GM18907 (cell line): ENCODE data around the gene DAAM1.

Experiments used
- ATAC-seq: cut with Tn5 transposase; IDR thresholded peaks from one replicate; pipeline ENCODE4 v1.9.1; 2021; ENCODE audit warnings: mild to moderate bottlenecking, moderate library complexity; ENCODE audit not compliant: unreplicated experiment

The DAAM1 gene

DNA sequence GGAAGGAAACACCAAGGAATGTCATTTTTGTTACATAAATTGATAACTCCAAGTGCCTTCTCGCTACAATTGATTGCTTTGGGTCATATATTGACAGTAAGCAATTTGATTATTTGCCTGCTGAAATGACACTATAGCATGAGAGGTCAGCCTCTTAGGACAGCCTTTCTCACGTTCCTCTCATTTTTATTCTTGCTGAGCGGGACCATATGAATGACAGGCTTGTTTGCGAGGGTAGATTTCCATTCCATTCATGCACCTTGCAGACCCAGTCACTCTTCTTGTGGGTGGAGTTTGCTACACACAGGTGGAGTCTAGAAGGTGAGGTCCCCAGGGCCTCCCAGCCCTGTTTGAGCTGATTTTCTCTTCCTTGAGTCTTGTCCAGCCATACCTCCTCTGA is 27.3 kb downstream of the DAAM1 start:
- ATAC-seq: no peak

DNA sequence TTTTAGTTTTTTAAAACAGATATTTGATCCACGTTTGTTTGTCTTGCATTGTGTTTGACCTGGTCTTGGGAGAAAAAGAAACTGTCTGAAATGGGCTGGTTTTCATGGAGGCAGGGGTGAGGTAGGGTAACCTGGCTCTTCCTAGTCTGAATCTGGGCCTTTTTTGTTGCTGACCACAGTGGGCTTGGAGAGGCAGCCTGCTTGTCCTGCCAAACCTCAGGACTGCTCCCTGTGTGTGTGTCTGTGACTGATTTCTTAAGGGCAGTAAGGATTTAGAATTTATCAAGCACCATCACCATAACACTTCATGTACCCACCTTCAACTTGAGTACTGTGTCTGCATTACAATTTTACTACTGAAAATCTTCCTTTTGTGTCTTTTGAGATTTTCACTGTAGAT is 28.5 kb downstream of the DAAM1 start:
- no peak for ATAC-seq

DNA sequence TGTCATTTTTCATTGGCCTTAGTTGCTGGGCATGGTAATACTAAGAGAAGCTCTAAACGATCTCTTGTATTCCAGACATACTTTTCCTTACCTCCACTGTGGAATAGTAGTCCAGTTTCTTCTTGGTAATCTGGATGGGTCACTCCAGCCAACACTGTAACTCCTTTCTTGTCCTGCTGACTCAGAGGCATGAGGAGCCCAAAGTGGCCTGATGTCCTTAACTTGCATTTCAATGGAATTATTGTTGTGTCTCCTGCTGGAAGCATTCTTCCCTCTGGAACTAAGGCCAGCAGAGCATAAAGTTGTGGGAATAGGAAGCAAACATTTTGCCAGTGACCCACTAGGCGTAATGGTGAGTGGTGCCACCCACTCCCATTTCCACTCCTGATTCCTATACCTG is 33.1 kb downstream of the DAAM1 start:
- ATAC-seq: no peak

DNA sequence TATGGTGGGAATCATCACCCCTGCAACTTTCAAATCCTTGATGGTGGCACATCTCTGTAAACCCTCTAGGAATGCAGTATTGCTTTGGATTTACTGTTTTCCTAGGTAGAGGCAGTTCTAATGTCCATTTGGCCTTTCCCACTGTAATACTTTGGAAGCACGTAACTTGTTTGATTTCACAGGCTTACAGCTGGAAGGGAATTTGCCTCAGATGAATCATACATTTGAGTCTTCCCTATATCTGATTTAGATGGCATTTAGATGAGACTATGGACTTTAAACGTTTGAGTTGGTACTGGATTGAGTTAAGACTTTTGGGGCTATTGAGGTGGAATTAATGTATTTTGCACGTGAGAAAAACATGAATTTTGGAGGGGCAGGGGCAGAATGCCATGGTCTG is 35.9 kb downstream of the DAAM1 start:
- no peak for ATAC-seq

DNA sequence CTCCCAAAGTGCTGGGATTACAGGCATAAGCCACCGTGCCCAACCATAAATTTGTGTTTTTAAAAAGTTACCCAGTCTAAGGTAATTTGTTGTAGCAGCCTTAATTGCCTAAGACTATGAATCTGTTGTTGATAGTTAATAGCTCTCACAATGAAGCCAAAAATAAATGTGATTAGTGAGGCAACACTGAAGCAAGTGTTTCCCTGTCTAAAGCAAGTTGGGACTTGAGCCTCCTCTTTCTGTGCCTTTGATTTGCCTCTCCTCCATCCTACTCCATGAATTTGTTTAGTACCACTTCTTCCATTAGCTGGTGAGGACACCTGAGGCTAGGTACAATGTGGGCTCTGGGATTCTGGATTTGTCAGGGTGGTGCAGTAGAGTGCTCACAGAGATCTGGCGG is 36.8 kb downstream of the DAAM1 start:
- ATAC-seq: no peak

DNA sequence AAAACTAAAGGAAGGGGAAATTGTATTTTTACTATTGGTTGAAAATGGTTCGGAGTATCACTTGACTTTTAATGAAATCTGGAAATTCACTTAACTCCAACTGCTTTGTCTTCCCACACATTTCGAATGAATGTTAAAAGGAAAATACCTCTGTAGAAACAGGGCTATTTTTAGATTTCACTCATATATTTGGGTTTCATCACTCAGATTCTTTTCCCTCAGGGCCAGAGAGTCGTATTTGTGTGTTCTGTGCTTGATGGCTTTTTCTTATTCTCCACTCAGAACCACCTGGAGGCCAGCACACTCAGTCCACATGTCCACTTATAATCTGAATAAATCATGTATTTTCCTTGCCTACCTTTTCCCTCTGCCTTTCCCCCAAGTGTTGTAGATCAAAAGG is 40.0 kb downstream of the DAAM1 start:
- ATAC-seq: no peak

DNA sequence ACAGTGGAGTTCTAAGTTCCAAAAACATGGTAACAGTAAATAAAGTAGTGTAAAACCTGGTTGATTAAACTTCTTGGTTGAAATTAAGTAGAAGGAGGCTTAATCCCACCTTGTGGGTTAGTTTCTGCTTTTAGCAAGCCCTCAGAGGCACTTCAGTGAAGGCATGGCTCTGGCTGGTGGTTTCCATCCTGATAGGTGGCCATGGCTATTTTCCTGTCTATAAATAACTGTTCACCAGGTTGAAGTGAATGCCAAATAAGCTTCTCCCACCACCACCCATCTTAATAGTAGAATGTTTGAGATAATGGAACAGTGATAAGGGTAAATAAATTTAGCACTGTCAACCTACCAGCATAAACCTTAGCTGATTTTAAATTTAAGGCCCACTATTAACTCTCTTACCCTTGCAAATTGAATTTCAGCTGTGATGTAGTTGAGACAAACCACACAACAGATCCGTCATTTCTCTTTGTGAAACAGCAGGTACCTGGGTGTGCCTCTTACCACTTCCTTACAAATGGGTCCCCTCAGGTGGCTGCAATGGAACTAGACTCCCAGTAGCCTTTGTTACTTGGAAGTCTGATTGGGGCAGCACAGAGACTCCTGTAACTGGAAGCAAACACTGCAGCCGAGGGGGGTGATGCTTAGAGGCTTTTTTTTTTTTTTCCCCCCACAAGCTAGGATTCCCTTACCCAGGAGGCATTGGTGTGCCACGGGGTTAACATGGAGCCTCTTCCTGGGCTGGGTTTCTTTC is 41.4 kb downstream of the DAAM1 start:
- ATAC-seq: no peak

DNA sequence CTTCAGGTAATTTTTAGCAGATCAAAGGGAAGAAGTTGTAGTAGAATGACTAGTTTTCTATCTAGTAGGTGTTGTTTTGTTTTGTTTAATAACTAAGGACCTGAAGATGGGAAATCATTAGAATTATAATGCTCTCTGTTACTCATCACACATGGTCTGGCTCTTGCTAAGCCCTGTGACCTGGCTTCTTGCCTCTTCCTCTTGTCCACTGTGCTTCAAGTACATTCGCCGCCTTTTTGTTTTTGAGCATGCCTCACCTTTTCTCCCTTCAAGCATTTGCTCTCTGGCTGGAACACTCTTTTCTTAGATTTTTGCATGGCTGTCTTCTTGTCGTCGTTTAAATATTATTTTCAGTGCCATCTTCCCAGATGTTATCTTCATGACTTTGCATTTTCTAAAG is 47.7 kb downstream of the DAAM1 start:
- ATAC-seq: no peak

DNA sequence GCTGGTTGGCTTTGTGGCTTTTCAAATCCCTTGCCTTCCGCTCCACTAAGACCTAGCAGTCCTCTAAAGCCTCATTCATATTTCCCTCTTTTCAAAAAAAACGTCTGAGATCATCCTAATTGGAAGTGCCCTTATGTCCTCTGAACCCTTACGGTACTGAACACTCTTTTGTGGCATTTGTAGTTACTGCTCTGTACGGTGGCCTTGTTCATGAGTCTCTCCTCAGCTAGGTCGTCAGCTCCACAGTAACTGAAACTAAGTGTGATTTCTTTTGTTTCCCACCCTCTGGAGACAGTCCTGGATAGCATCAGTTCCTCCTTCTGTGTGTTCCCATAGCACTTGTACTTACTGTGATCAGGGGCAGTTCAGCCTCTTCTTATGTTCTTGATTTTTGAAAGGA is 49.7 kb downstream of the DAAM1 start:
- no peak for ATAC-seq

DNA sequence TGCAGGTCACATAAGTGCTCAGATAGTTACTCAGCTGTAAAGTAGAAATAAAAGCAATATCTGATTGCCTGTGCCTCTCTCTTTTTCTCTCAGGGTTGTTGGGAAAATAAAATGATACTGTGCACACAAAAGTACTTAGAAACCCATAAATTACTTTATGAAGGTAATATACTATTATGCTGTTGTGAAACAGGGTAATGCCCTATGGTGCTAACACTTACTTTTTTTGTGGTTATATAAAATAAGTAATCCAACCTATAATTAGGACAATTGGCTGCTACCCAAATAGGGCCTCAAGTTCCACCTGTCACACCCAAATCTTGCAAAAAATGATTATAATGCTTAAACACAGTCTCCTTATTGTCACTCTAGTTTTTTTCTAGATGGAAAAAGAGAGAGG is 50.6 kb downstream of the DAAM1 start:
- no peak for ATAC-seq

DNA sequence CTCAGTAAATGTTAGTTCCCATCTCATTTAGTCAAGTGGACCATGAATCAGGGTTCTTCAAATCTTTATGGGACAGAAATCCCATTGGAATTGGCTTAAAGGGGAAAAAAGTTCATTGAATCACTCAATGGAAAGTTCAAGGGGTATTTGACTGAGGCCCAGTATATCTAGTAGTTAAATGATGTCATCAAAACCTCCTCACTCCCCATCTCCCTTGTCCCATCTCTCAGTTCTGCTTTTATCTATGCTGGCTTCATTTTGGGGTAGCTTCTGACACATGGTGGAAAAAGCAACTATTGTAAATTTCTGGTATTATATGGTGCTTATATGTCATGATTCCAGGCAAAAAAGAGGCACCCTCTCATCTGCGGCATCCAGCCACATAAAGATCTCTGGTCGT is 51.9 kb downstream of the DAAM1 start:
- peak; percentile 91 for ATAC-seq

DNA sequence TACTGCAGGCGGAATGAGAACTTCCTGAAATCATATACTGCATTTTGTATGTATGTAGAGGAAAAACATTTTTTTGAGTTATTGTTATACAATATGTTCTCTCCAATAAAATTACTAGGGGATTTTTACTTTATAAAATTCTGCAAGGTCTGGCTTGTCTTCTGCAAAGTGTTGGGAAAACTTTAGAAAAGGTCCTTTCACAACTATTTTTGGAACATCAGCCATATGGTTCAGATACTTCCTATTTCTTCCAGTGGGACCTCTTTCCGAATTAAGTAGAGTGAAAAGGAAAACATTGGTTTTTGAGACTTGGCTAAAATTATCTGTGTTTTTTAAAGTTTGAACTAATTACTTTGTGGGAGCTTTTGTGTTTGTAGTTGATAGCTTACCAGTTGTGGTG is 52.7 kb downstream of the DAAM1 start:
- no peak for ATAC-seq

DNA sequence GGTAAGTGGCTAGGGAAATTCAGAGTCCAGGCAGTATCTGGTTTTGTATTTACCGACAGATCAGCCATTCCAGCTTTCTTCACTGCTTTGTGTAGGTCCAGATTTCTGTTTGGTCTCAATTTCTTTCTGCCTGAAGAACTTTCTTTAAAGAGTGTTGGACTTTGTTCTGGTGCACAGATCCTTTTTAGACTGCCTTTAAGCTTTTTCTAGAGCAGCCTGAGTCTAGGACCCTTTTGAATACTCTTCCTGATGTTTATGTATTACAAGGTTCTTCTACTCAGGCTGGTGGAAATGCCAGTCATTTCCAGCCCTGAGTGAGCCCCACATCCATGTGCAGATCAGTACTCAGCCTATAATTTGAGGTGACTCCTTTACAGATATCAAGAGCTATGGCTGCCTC is 54.7 kb downstream of the DAAM1 start:
- ATAC-seq: no peak

DNA sequence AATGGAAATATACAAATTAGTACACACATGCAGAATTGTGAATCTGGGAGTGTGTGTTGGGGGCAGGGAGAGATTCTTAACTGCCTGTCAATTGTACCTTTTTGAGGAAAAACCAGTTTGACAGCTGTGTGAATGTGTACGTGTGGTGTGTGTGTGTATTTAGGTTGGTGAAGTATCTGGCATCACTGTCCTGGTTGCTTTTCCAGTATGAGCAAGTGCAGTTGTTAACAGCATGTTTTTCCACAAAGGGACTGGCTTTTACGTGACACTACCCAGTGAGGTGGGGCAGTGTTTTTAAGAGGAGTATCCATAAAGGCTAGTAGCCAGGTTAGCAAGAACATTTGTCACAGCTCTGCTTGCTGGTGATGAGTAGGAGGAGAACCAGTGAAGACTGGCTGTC is 56.1 kb downstream of the DAAM1 start:
- ATAC-seq: no peak

DNA sequence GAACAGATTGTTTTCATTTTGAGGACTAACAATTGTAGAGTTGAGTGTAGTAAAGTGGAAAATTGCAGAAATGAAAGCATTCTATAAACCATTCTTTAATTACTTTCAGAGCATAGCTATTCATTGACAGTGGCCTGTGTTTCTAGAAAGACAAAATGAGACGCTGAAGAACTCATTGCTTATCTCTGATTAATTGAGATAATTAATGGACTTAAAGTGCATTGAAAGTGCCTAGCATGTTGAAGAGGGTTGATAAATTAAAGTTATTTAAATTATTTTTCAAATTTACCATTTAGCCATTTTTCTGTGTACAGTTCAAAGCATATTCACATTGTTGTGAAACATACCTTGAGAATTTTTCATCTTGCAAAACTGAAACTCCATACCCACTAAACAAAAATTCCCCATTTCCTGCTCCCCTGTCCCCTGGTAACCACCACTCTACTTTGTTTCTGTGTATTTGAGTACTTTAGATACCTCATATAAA is 57.4 kb downstream of the DAAM1 start:
- peak; percentile 88 for ATAC-seq

DNA sequence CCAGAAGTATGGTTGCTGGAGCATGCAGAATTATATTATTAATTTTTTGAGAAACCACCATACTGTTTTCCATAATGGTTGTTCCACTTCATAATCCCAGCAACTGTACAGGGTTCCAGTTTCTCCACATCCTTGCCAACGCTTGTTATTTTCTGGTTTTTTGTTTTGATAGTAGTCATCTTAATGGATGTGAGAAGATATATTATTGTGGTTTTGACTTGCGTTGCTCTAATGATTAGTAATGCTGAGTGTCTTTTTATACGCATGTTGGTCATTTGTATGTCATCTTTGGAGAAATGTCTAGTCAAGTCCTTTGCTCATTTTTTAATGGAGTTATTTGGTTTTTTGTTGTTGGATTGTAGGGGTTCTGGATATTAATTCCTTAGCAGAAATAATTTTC is 58.1 kb downstream of the DAAM1 start:
- no peak for ATAC-seq

DNA sequence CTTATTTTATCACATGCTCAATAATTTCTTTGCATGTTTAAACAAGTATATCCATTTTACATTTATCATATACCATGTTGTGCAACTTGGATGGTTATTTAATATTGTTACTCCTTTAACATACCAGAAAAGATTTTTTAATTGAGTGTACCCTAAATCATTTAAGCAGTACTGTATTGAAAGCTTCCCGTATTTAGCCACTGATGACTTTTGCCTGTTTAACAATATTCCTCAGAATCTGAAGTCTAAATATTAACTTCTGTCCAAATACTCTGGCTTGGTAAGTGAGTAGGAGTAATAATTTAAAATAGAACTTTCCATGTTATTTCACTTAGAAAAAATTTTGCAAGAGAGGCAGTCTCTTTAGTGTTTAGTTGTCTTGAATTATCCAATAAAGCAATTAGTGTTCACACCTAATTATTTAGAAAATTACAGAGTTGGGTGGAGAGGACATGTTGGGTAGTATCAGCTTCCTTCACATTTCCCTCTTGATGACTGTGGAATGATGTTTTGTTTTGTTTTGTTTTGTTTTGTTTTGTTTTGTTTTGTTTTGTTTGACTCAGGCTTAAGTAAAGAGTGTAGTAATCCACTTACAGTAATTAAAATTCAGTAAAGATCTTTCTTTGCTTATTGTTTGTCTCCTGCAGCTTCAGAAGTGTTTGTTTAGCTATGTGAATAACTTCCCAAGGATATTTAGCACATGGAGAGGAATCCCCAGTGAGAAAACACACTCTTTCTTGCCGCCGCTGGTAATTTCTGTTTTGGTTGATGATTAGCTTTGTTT is 59.5 kb downstream of the DAAM1 start:
- no peak for ATAC-seq

DNA sequence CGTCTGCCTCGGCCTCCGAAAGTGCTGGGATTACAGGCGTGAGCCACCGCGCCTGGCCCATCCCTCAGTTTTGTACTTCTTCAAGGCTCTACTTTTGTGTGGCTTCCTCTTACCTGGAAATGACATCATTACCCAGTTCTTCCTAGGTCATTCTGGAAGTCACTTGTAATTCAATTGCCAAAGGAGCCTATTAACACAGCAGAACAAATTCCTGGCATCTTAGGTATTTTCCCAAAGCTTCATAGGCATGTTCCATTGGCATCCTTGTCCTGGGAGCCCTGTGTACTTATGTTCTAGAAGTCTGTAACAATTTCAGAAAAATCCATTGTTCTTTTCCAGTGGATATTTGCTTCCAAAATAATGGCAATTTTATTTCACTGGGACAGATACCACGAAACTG is 60.6 kb downstream of the DAAM1 start:
- ATAC-seq: no peak

DNA sequence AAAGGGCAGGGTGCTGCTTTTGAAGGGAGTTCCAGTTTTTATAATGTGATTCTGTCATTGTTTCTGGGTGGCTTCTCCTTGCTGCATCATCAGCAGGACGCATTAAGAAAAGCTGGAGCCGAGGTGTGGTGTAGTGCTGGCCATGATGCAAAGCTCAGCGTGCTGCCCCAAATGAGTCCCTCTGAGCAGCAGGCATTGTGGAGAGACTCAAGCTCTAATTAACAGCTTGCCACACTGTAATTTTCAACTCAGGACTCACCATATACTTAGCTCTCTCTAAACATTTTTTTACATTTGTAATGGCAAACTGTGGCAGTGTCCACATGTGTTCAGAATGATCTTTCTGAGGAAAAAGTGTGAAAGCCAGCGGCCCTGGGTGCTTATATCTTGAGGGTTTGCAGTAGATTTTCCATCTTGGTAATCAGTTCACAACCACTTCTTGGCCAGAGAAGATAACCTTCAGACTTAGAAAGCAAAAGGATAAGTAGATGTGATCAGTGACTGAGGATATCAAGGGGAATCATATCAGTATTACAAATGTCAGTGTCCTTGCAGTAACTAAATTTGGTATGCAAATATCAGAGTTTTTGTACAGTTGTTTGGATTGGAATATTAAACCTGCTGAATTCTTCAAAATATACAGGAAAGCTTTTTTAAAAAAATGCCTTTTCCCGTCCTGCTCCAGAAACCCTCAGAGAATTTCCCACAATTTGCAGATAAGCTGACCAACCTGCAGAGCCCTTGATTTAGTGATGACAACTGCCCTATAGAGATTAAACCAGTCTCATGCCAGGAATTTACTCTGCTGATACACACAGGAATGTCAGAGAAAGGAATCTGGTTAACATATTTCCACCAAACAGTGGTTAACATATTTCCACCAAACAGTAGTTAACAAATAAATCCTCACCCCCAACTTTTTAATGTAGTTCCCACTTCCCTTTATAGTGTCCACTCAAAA is 63.6 kb downstream of the DAAM1 start:
- ATAC-seq: no peak

DNA sequence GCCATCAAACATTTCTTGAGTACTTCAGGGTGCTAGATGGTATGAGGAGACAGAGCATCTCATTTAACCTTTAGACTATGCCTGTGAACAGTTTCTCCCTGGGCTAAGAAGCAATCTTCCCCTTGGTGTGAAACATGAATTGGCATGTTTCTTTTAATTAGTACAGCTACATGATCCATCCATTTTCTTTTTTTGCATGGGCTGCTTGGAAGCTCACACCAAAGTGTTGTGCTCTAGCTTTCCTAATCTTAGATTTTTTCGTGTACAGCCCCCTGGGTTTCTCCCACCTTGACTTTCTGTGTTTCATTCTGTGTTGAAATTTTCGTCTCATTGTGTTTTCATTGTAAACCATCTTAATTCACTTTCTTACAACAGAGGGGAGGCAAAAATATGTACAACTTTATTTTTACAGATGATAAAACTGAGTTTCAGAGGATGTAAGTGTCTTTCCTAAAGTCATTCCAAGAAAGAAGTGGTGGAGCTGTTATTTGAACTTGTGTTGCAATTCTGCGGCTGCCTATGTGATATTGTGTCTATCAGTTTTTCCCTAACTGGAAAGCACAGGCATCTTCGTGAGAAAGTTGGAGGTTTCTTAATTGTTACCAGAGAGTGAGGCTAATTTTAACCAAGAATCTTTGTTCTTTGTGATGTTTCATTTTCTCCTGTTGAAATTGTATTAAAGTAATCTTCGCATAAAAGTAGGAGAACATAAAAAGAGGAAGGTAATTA is 64.5 kb downstream of the DAAM1 start:
- ATAC-seq: no peak

DNA sequence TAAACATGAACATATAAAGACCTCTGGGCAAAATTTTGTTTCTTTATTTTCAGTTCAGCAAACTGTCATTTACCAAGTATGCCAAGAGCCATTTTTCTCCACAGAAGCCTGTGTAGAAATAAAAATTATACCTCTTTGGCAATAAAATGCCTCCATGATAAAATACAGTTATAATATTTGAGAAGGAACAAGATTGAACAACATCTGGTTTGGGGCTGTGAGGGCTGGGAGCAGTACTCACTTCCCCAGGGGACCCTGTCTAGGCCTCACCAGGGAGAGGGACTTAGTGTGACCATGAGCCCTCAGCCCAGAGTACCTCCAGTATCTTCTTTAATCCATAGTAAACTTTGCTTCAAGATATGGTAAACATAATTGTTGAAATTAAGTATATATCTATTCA is 65.1 kb downstream of the DAAM1 start:
- ATAC-seq: no peak
